HCT116 (cell line): Measurements from ENCODE around the gene RFPL1. TPM values are rescaled to one million over a fixed set of nuclear protein-coding genes. Genes with fewer than 3 reads are reported as not detected.

Experiments used
- ATAC-seq: fragments of 200-7000 bp; cut with Tn5 transposase; 2 replicates; pipeline ENCODE4 v1.9.1; 2020; ENCODE audit warnings: mild to moderate bottlenecking, moderate library complexity
- BruUV-seq: library from RNA; stranded (reverse); fragments of 400-500 nt; replicated peaks from 2 replicates; lab custom pipeline; 2021; lab: Mats Ljungman, UMichigan
- CTCF ChIA-PET: fragments of 300-600 bp; sonication (Branson Sonifier 250); formaldehyde crosslinking; loops from one replicate; lab custom pipeline; 2021; ENCODE audit warnings: antibody characterized with exemption; lab: Charles Lee
- POLR2A ChIA-PET: fragments of 300-600, 350-600 bp; sonication (Branson Sonifier 250); formaldehyde crosslinking; loops from one replicate; lab custom pipeline; 2021; ENCODE audit warnings: antibody characterized with exemption; lab: Charles Lee
- RAD21 ChIA-PET, 2 experiments: fragments of 300-600 bp; sonication (Branson Sonifier 250); formaldehyde crosslinking; loops; one replicate each; lab custom pipeline; 2023; ENCODE audit warnings: low total read pairs in 2 of 2; ENCODE audit not compliant: uncharacterized antibody in 2 of 2, unreplicated experiment in 2 of 2, low non-redundant PET in 1 of 2; lab: Charles Lee
- DNase-seq: peaks from one replicate; pipeline ENCODE4 v3.0.0-alpha.2; 2010; ENCODE audit warnings: low read depth, low spot score
- H2AFZ ChIP-seq: fragments of 200-600 bp; shearing (Covaris generic), sonication (generic); 2 replicates; pipeline ENCODE4 v1.6.1; 2017; ENCODE audit warnings: low read depth, mixed run types, mixed read lengths, antibody characterized with exemption, low read length; ENCODE audit not compliant: poor library complexity, severe bottlenecking
- H3K27ac ChIP-seq: 2 replicates; pipeline ENCODE4 v1.5.1; 2012; ENCODE audit warnings: low read depth, low read length
- H3K27me3 ChIP-seq: fragments of 200-600 bp; sonication (generic); 2 replicates; pipeline ENCODE4 v1.6.1; 2016; ENCODE audit warnings: mixed run types, low read length, mixed read lengths; ENCODE audit not compliant: insufficient read depth
- H3K36me3 ChIP-seq, 2 experiments: fragments of 200-500 bp in 1 of 2; fragments of 200-600 bp in 1 of 2; sonication (Bioruptor generic) in 1 of 2; sonication (generic) in 1 of 2; 2 replicates each; pipeline versions ENCODE4 v1.5.1 to v1.6.1; 2014 to 2016; ENCODE audit warnings: low read length in 2 of 2, inconsistent platforms in 1 of 2, mixed read lengths in 1 of 2, mixed run types in 1 of 2; ENCODE audit not compliant: insufficient read depth in 2 of 2, control insufficient read depth in 1 of 2
- H3K4me1 ChIP-seq, 2 experiments: fragments of 200-600 bp in 1 of 2; sonication (generic) in 1 of 2; 2 replicates each; pipeline versions ENCODE4 v1.5.1 to v1.6.1; 2012 to 2017; ENCODE audit warnings: low read length in 2 of 2, inconsistent platforms in 1 of 2, mild to moderate bottlenecking in 1 of 2, mixed read lengths in 1 of 2, mixed run types in 1 of 2, moderate library complexity in 1 of 2; ENCODE audit not compliant: insufficient read depth in 2 of 2, control insufficient read depth in 1 of 2
- H3K4me2 ChIP-seq: fragments of 200-600 bp; sonication (generic); 2 replicates; pipeline ENCODE4 v1.6.1; 2017; ENCODE audit warnings: mixed run types, low read length, mixed read lengths
- H3K4me3 ChIP-seq, 2 experiments: fragments of 200-600 bp in 1 of 2; sonication (generic) in 1 of 2; replicated peaks in 1 of 2; 2 replicates each; pipeline ENCODE4 v1.5.1; 2011 to 2016; ENCODE audit warnings: low read length in 2 of 2, control low read depth in 1 of 2, low read depth in 1 of 2, mild to moderate bottlenecking in 1 of 2, mixed read lengths in 1 of 2, mixed run types in 1 of 2
- H3K79me2 ChIP-seq: fragments of 200-600 bp; sonication (generic); 2 replicates; pipeline ENCODE4 v1.6.1; 2017; ENCODE audit warnings: mild to moderate bottlenecking, mixed run types, low read length, moderate library complexity, mixed read lengths; ENCODE audit not compliant: insufficient read depth
- H3K9ac ChIP-seq: fragments of 200-600 bp; sonication (generic); 2 replicates; pipeline ENCODE4 v1.6.1; 2016; ENCODE audit warnings: low read length, mixed read lengths
- H3K9me2 ChIP-seq: fragments of 200-600 bp; sonication (generic), shearing (Covaris generic); 2 replicates; pipeline ENCODE4 v1.6.1; 2017; ENCODE audit warnings: mixed run types, mild to moderate bottlenecking, moderate library complexity; ENCODE audit not compliant: insufficient read depth
- H3K9me3 ChIP-seq, 2 experiments: fragments of 200-500 bp in 1 of 2; fragments of 200-600 bp in 1 of 2; sonication (Bioruptor generic) in 1 of 2; sonication (generic) in 1 of 2; 2 replicates each; pipeline ENCODE4 v1.6.1; 2014 to 2017; ENCODE audit warnings: low read length in 2 of 2, mixed read lengths in 2 of 2, inconsistent platforms in 1 of 2, low read depth in 1 of 2, mild to moderate bottlenecking in 1 of 2, mixed run types in 1 of 2, moderate library complexity in 1 of 2; ENCODE audit not compliant: control insufficient read depth in 1 of 2, insufficient read depth in 1 of 2
- H4K20me1 ChIP-seq: fragments of 200-600 bp; sonication (generic), shearing (Covaris generic); 2 replicates; pipeline ENCODE4 v1.6.1; 2017; ENCODE audit warnings: mixed run types, mild to moderate bottlenecking, moderate library complexity; ENCODE audit not compliant: insufficient read depth
- EGR1 ChIP-seq: IDR thresholded peaks from 2 replicates; pipeline ENCODE4 v1.6.1; 2012; ENCODE audit warnings: low read depth
- EZH2 ChIP-seq: fragments of 200-600 bp; sonication (generic); IDR thresholded peaks from 2 replicates; pipeline ENCODE4 v1.6.1; 2017; ENCODE audit warnings: antibody characterized with exemption, mixed run types
- EZH2phosphoT487 ChIP-seq: fragments of 200-600 bp; IDR thresholded peaks from 2 replicates; pipeline ENCODE4 v1.6.1; 2018; ENCODE audit warnings: antibody characterized with exemption, borderline replicate concordance
- RAD21 ChIP-seq: IDR thresholded peaks from 2 replicates; pipeline ENCODE4 v1.6.1; 2012; ENCODE audit warnings: low read depth, mild to moderate bottlenecking
- SIN3A ChIP-seq: IDR thresholded peaks from 2 replicates; pipeline ENCODE4 v1.6.1; 2012; ENCODE audit warnings: low read depth
- SP1 ChIP-seq: IDR thresholded peaks from 2 replicates; pipeline ENCODE4 v1.6.1; 2012; ENCODE audit warnings: low read depth
- ZNF274 ChIP-seq: fragments of 200-500 bp; sonication (Bioruptor generic); IDR thresholded peaks from 2 replicates; pipeline ENCODE4 v1.6.1; 2014; ENCODE audit warnings: mild to moderate bottlenecking, low read depth, low read length, inconsistent platforms
- intact Hi-C: fragments of 100-400 bp; cut with micrococcal nuclease; formaldehyde crosslinking; loops from 2 replicates; pipeline ENCODE4 v1.10.0; 2022
- total RNA-seq: library from RNA; stranded (reverse); gene quantifications from one replicate; pipeline ENCODE4 v1.2.1, GENCODE V29; 2021; ENCODE audit not compliant: unreplicated experiment
- TF ChIP-seq, protein P1 (sequence below): IDR thresholded peaks from 2 replicates; pipeline ENCODE4 v1.6.1; 2012

RFPL1 gene
- total RNA-seq, 1 experiment from 2014 or later: not detected

DNA sequence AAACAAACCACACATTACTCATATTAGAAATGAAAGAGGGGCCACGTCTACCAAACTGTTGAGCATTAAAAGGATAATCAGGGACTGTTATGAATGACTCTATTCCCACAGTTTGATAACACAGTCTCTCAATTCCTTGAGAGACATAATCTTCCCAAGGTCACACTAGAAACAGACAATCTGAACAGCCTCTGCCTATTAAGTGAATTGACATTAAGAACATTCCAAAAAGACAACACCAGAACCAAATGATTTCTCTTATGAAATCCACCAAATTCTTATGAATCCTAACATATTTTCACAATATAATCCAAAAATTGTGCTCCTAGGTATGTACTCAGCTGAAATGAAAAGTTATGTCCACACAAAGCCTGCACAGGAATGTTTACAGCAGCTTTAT, 4.6 kb downstream of the RFPL1 start:
- no peaks in the 10 kb centered on the region for H3K27me3 ChIP-seq
- DNase-seq (no peak), ATAC-seq (no peak)
- H3K79me2 ChIP-seq: no peaks in the 10 kb centered on the region
- no TSS peak for BruUV-seq
- no peak overlapping the region for H3K4me3 ChIP-seq
- H3K9me2 ChIP-seq: no peaks in the 10 kb centered on the region
- RAD21 ChIA-PET: no interaction called here
- intact Hi-C loops: no loop called here
- POLR2A ChIA-PET: no interaction called here
- no peak overlapping the region for H3K27ac ChIP-seq
- no peak overlapping the region for H3K4me2 ChIP-seq
- no peak overlapping the region for H3K9ac ChIP-seq
- no peak overlapping the region for H2AFZ ChIP-seq
- CTCF ChIA-PET: no interaction called here
- no peaks in the 10 kb centered on the region for H3K9me3 ChIP-seq
- H3K36me3 ChIP-seq: no peaks in the 10 kb centered on the region
- H4K20me1 ChIP-seq: no peaks in the 10 kb centered on the region
- TF ChIP-seq ZNF274: no peak
- TF ChIP-seq SIN3A: no peak
- TF ChIP-seq EZH2: no peak
- TF ChIP-seq, protein P1, sequence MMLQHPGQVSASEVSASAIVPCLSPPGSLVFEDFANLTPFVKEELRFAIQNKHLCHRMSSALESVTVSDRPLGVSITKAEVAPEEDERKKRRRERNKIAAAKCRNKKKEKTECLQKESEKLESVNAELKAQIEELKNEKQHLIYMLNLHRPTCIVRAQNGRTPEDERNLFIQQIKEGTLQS: no peak
- TF ChIP-seq EZH2phosphoT487: no peak
- no peak for TF ChIP-seq EGR1
- no peak for TF ChIP-seq RAD21
- no peak for TF ChIP-seq SP1
- TF ChIP-seq, all 23 proteins: peak for 0
- H3K4me1 ChIP-seq: no peaks in the 10 kb centered on the region

DNA sequence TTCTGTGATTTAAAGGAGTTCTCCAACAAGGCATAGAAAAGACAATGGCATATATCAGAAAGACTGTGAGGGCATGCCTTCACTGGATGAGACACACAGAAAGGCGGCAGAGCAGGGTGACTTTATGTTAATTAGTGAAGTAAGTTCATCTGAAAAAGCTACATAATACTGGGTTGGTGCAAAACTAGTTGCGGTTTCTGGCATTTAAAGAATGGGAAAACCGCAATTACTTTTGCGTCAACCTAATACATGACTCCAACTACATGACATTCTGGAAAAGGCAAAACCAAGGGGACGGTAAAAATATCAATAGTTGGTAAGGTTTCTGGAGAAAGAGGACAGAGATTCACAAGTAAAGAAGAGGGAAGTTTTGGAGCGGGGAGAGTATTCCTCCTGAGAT, 5.1 kb downstream of the RFPL1 start:
- DNase-seq: no peak
- H3K27ac ChIP-seq: no peak overlapping the region
- no peak overlapping the region for H3K4me2 ChIP-seq
- BruUV-seq: no TSS peak
- ChIA-PET RAD21 (no interaction called here), CTCF (no interaction called here), POLR2A (no interaction called here)
- H3K9me3 ChIP-seq: no peaks in the 10 kb centered on the region
- intact Hi-C loops: no loop called here
- H3K4me1 ChIP-seq: no peaks in the 10 kb centered on the region
- H3K4me3 ChIP-seq: no peak overlapping the region
- no peaks in the 10 kb centered on the region for H3K27me3 ChIP-seq
- no peaks in the 10 kb centered on the region for H3K79me2 ChIP-seq
- no peaks in the 10 kb centered on the region for H3K36me3 ChIP-seq
- no peak overlapping the region for H2AFZ ChIP-seq
- no peaks in the 10 kb centered on the region for H3K9me2 ChIP-seq
- TF ChIP-seq, protein P1: no peak
- no peak overlapping the region for H3K9ac ChIP-seq
- no peak for ATAC-seq
- H4K20me1 ChIP-seq: no peaks in the 10 kb centered on the region
